Measurements from ENCODE around the gene NXF1. TPM values are rescaled to one million over a fixed set of nuclear protein-coding genes. Genes with fewer than 3 reads are reported as not detected.

NXF1 gene
- total RNA-seq, 2 experiments from 2014 or later = 343 to 358 TPM

GRCh38 chr11:62778441-62778840 lies 26.8 kb downstream of the NXF1 start:
- Mint-ChIP-seq H3K27me3 (no peaks in the 10 kb centered on the region), H3K27ac (no peak overlapping the region), H3K4me3 (peak overlapping the region; percentile 15), H3K9me3 (no peaks in the 10 kb centered on the region), H3K36me3 (ENCODE audit: low read depth) (peaks cover 46% of the 10 kb centered on the region), H3K4me1 (ENCODE audit: low read depth) (no peaks in the 10 kb centered on the region)
- TF ChIP-seq, protein P1, sequence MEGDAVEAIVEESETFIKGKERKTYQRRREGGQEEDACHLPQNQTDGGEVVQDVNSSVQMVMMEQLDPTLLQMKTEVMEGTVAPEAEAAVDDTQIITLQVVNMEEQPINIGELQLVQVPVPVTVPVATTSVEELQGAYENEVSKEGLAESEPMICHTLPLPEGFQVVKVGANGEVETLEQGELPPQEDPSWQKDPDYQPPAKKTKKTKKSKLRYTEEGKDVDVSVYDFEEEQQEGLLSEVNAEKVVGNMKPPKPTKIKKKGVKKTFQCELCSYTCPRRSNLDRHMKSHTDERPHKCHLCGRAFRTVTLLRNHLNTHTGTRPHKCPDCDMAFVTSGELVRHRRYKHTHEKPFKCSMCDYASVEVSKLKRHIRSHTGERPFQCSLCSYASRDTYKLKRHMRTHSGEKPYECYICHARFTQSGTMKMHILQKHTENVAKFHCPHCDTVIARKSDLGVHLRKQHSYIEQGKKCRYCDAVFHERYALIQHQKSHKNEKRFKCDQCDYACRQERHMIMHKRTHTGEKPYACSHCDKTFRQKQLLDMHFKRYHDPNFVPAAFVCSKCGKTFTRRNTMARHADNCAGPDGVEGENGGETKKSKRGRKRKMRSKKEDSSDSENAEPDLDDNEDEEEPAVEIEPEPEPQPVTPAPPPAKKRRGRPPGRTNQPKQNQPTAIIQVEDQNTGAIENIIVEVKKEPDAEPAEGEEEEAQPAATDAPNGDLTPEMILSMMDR (IDR thresholded peaks at IDR 0.05) = no peak
- ATAC-seq (ENCODE audit: poor library complexity) (no peak), DNase-seq (no peak)
- Histone ChIP-seq H3K4me3 (ENCODE audit: low read length) (no peak overlapping the region), H3K27ac (ENCODE audit: low read depth in 1 of 2, low read length in 2 of 2) (no peak overlapping the region), H3K4me1 (ENCODE audit: insufficient read depth, low read length) (peaks cover 10% of the 10 kb centered on the region), H3K9me3 (ENCODE audit: control insufficient read depth in 1 of 2, insufficient read depth in 1 of 2, low read length in 2 of 2) (no peaks in the 10 kb centered on the region), H3K36me3 (ENCODE audit: insufficient read depth, low read length) (peaks cover 21% of the 10 kb centered on the region), H3K27me3 (ENCODE audit: control insufficient read depth in 1 of 2, insufficient read depth in 2 of 2, low read length in 2 of 2) (no peaks in the 10 kb centered on the region)
- CTCF ChIA-PET = no interaction called here
- POLR2A ChIA-PET = no interaction called here
- intact Hi-C loops (cut with DNase I, micrococcal nuclease) = no loop called here

DNA sequence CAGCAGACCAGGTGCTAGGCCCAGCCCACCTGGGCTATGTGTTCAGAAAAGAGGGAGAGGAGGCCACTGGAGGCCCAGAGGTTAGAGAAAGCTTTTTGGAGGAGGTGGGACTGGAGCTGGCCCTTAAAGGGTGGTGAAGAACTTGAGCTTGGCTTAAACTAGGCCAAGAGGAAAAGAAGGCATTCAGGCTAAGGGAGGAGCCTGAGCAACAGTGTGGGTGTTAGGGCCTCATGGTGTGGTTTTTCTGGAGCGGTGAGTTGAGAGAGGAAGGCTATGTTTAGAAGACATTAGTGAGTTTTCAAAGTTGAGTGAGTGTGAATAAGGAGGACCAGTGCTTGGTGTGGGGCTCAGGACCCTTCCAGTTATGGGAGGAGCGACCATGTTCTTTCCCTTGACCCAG lies 27.9 kb downstream of the NXF1 start:
- H3K27me3 Mint-ChIP-seq = no peaks in the 10 kb centered on the region
- H3K27ac Mint-ChIP-seq = peak overlapping the region; percentile 59
- Histone ChIP-seq H3K4me3 (ENCODE audit: low read length) (no peak overlapping the region), H3K27me3 (ENCODE audit: control insufficient read depth in 1 of 2, insufficient read depth in 2 of 2, low read length in 2 of 2) (no peaks in the 10 kb centered on the region), H3K4me1 (ENCODE audit: insufficient read depth, low read length) (peaks cover 10% of the 10 kb centered on the region), H3K27ac (ENCODE audit: low read depth in 1 of 2, low read length in 2 of 2) (no peak overlapping the region), H3K9me3 (ENCODE audit: control insufficient read depth in 1 of 2, insufficient read depth in 1 of 2, low read length in 2 of 2) (no peaks in the 10 kb centered on the region), H3K36me3 (ENCODE audit: insufficient read depth, low read length) (peaks cover 16% of the 10 kb centered on the region)
- ChIA-PET POLR2A (interaction anchor here (3.2 kb wide), 1 partner anchor 16 kb away, joined by 13 read pairs; the partner anchor contains the start of gene POLR2G), CTCF (interaction anchor here (0.8 kb wide), 1 partner anchor 9 kb away, joined by 4 read pairs; no protein-coding TSS in a partner anchor)
- H3K4me3 Mint-ChIP-seq = peak overlapping the region; percentile 39
- DNase-seq = no peak
- no peaks in the 10 kb centered on the region for H3K4me1 Mint-ChIP-seq (ENCODE audit: low read depth)
- TF ChIP-seq, protein P1 (IDR thresholded peaks at IDR 0.05) = no peak
- intact Hi-C loops (cut with DNase I, micrococcal nuclease) = no loop called here
- ATAC-seq (ENCODE audit: poor library complexity) = no peak
- H3K9me3 Mint-ChIP-seq = no peaks in the 10 kb centered on the region
- H3K36me3 Mint-ChIP-seq (ENCODE audit: low read depth) = peaks cover 41% of the 10 kb centered on the region

DNA sequence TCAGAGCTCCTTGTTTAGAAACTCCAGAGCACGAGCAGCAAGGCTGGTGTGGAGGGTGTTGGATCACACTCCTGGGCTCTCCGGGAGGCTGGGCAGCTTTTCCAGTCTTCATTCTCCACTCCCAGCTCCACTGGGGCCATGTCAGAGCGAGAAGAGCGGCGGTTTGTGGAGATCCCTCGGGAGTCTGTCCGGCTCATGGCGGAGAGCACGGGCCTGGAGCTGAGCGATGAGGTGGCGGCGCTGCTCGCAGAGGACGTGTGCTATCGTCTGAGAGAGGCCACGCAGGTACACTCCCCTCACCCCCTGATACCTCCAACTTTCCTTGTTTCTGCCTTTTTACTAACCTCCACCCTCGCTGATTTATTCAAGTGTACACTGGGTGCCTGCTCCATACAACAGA lies 29.6 kb downstream of the NXF1 start:
- H3K27me3 ChIP-seq (ENCODE audit: control insufficient read depth in 1 of 2, insufficient read depth in 2 of 2, low read length in 2 of 2) = no peaks in the 10 kb centered on the region
- peaks cover 15% of the 10 kb centered on the region for H3K36me3 ChIP-seq (ENCODE audit: insufficient read depth, low read length)
- TF ChIP-seq, protein P1 (IDR thresholded peaks at IDR 0.05) = no peak
- H3K9me3 Mint-ChIP-seq = no peaks in the 10 kb centered on the region
- DNase-seq = no peak
- no peak overlapping the region for H3K27ac ChIP-seq (ENCODE audit: low read depth in 1 of 2, low read length in 2 of 2)
- H3K4me3 Mint-ChIP-seq = no peak overlapping the region
- H3K4me1 ChIP-seq (ENCODE audit: insufficient read depth, low read length) = peaks cover 26% of the 10 kb centered on the region
- H3K27me3 Mint-ChIP-seq = no peaks in the 10 kb centered on the region
- ChIA-PET CTCF (interaction anchor here (8.8 kb wide), 1 partner anchor 11 kb away, joined by 81 read pairs; the partner anchor contains the start of gene TMEM179B), POLR2A (interaction anchor here (1.1 to 3.2 kb wide), 3 partner anchors 11 to 80 kb away, joined by 4 to 13 read pairs (median 5); partner anchors contain the start of gene POLR2G)
- no peak overlapping the region for H3K27ac Mint-ChIP-seq
- peaks cover 14% of the 10 kb centered on the region for H3K4me1 Mint-ChIP-seq (ENCODE audit: low read depth)
- intact Hi-C loops (cut with DNase I, micrococcal nuclease) = no loop called here
- H3K4me3 ChIP-seq (ENCODE audit: low read length) = no peak overlapping the region
- peaks cover 46% of the 10 kb centered on the region for H3K36me3 Mint-ChIP-seq (ENCODE audit: low read depth)
- ATAC-seq (ENCODE audit: poor library complexity) = no peak
- no peaks in the 10 kb centered on the region for H3K9me3 ChIP-seq (ENCODE audit: control insufficient read depth in 1 of 2, insufficient read depth in 1 of 2, low read length in 2 of 2)
